NCI-H82 treated with DMSO at 0.1 percent for 48 hours (cell line): ENCODE data around the gene PSMA7.
"Not testable (repeated sequence)": the region's sequence is repeated elsewhere in the genome, so short reads cannot be mapped to it uniquely, and the experiment has no call there.

Source experiments
- DNase-seq: peaks from one replicate; lab custom pipeline; 2025; ENCODE audit not compliant: unreplicated experiment; lab: John Stamatoyannopoulos, UW

The PSMA7 gene

DNA sequence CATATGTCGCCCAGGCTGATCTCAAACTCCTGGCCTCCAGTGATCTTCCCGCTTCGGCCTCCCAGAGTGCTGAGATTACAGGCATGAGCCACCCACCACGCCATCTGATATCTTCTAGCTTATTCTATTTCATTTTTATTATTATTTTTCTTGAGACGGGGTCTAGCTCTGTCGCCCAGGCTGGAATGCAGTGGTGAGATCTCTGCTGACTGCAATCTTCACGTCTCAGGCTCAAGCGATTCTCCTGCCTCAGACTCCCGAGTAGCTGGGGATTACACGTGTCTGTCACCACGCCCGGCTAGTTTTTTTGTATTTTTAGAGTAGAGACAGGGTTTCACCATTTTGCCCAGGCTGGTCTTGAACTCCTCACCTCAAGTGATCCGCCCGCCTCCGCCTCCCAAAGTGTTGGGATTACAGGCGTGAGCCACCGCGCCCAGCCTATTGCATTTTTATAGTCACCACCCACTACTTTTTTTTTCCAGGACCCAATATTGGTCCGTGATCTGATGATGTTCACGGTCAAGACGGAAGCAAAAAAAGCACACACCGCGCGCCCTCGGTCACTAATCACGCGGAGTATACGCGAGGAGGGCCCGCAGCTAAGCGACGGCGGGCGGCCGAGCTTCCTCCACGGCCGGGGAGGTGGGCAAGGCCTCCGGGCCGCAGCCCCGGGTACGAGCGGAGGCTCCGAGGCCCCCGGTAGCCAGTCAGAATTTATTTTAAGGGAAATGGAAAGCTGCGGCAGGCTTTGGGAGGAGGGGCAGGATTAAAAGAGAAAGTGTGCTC is 22.0 kb downstream of the PSMA7 start:
- DNase-seq: no peak

DNA sequence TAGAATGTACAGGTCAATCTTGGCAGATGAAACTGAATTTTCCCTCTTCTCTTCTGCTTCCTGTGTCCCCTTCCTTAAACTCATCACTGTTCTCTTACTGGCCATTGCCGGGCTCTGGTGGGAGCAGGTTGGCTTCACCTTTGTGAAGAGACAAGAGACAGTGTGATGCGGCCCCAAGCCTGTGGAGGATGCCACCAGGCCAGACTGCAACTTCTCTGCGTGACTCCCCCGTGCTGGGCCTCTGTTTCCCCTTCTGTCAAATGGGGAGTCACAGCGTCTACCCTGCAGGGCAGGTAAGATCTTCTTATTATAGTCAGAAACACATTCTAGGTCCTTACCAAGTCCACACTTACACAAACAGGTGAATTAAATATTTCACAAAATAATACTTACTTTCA is 22.8 kb downstream of the PSMA7 start:
- no peak for DNase-seq

DNA sequence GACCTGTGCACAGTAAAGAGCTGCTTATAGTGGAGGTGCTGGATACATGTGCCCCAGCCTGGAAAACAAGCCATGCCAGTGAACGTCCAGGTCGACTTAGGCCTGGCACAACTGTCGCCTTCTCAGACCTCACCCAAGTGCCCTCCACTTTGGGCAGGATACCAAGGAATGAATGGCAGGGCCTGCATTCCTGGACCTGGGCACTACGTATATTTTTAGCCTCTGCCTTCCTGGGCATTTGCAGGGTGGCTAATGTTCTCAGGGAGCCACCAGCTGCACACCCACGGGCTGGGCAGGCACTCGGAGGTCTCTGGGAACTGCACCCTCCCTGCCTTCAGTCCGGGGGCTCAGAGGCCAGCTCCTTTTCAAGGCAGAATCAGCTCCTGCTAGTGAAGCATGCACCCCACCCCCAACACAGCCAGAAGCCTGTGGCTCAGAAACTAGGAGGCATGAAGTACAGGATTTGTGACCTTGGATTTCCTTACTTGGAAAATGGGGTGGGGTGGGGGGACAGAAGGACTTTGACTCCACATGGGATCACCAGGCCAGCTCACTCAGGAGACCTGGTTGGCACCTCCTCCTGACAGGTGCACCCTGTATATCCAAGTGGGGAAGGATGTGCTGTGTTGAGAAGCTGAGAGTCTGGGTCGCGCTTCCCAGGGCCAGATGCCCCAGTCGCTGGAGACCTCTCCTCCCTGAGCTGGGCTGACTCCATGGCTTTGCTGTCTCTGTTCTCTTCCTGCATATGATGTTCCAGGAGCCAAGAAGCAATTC is 23.4 kb downstream of the PSMA7 start:
- no peak for DNase-seq

DNA sequence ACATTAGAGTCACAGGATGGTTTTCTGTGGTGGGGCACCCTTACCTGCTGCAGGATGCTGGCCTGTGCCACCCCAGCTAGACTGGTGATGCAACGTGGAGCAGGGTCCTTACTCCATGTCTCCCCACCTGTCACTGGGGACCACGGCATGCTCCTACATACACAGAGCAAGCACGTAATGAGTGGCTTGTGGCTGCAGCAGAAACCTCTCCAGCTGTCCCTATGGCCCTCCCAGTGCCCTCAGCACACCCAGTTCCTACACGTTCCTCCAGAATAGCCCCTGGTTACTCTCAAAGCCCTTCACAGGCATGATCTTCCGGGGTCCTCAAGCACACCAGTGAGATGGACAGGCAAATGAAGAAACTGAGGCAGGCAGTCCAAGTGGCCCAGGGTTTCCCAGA is 24.1 kb downstream of the PSMA7 start:
- no peak for DNase-seq

DNA sequence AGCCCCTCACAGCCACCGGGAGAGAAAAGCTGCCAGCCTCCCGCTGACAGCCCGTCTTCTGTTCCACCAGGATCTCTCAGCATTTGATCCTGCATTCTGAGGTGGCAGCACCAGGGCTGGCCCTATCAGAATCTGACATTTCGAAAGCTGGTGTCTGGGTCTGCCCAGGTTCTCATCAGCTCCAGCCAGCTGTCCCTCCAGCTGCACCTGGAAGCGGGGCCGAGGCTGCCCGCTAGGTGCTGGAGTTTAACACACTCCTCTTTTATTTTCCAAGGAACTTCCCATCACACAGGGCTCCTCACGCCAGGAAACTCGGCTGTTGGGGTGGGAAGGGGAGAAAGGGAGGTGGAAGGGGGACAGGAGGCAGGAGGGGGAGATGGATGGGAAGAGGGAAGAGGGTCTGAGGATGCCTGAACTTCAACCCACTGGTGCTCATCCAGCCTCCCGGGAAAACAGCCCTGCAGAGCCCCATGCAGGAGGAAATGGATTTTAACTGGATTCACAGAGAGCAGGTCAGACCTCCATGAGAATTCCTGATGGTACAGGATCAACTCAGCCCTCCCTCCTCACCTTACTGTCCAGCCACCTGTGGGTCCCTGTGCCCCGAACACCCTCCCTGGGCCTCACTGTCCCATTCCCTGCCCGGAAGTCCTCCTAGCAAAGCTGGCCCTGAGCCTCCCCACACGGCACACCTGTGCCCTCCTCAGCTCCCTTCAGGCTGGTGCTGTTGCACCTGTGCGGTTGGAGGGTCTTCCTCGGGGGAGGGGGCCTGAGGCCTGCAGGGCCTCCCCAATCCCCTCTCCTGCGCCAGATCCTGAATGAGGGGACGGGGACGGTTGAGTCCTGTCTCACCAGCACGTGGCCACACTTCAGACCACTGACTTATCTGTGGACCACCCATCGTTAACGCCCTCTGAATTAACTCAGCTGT is 24.8 kb downstream of the PSMA7 start:
- DNase-seq: no peak

DNA sequence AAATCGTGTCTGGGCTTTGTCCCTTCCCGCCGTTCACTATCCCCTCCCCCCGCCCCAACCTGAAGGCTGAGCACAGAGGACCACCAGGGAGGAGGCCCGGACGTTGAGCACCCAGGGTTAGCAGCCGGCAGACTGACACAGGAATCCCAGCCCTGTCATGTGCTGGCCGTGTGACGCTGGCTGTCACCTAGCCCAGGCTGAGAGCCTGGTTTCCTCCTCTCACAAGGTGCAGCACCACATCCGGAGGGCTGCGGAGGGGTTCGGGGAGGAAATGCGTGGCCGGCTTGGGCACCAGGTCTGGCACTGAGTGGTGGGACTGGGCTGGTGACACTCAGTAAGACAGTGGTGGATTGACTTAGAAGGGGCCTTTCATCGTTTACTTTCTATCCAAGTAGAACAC is 25.5 kb downstream of the PSMA7 start:
- no peak for DNase-seq

DNA sequence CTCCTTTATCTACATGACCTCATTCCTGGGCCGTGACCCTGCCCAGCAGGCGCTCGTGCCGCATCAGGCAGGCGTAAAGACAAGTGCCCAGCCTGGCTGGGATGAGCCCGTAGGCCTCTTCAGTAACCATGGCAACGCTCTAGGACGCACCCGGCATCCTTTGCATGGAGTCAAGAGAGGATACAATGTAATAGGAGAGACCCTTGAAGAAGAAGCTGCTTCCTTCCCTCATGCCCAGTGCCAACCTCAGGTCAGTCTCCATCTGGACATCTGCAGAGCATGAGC is 25.9 kb downstream of the PSMA7 start:
- no peak for DNase-seq

DNA sequence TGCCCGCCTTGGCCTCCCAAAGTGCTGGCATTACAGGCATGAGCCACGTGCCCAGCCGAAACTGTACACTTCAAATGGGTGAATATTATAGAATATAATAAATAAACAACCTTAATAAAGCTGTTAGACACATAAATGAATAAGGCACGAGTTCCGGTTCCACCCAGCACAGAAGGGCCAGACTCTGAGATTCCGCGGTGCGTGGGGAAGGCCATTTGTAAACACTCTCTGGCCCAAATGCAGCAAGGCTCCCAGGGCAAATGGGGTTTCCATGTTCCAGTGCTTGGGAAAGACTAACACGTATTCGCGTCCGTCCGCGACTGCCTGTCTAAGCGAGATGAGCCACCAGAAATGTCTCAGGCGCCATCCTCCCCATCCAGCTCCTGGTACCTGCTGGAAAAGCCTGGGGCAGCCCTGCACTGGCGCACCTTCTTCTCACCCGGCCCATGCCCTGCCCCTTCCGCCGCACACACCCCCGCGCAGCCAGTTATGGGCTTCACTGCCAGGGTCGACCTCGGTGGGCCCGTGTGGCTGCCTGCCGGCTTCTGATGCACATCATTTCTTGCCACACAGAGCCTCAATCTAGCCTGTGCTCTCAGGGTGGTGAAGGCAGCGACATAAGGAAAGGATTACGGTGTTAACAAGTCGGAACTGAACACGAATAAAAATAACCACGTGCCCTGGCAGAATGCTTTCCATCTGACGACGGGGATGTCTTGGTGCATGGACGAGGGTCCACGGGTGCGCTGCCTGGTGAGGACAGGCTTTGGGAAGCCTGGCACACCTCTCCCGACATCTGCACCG is 26.4 kb downstream of the PSMA7 start:
- DNase-seq: no peak

DNA sequence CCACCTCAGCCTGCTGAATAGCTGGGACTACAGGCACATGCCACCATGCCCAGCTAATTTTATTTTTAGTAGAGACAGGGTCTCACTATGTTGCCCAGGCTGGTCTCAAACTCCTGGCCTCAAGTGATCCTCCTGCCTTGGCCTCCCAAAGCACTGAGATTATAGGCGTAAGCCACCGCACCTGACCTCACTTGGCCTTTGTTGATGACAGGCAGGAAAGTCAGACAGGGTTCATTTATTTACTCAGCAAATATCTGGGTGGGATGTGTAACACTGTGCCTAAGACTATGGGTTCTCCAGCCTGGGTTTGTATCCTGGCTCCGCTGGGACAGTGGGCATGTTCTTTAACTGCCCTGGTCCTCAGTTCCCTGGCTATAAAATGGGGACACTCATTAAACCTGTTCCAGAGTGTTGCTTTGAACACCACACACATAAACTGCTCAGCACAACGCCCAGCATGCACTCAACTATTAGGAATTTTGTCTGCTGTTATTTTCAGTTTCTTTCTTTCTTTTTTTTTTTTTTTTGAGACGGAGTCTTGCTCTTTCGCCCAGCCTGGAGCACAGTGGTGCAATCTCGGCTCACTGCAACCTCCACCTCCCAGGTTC is 27.3 kb downstream of the PSMA7 start:
- DNase-seq: not testable (repeated sequence)

DNA sequence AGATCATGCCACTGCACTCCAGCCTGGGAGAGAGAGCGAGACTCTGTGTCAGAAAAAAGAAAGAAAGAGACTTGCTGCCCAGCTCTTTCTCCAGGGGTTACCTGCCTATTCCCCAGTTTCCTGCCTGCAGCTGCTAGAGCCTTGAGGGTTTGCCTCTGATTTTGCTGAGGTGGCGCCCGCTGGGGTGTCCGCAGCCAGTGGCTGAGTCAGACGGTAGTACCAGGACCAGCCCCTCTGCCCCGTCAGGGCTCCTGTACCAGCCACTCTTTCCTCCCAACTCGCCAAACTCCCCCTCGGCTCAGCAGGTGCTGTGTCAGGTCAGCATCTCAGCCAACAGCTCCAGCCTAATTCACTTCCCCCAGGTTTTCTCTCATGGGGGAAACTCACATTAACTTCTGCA is 28.3 kb downstream of the PSMA7 start:
- no peak for DNase-seq

DNA sequence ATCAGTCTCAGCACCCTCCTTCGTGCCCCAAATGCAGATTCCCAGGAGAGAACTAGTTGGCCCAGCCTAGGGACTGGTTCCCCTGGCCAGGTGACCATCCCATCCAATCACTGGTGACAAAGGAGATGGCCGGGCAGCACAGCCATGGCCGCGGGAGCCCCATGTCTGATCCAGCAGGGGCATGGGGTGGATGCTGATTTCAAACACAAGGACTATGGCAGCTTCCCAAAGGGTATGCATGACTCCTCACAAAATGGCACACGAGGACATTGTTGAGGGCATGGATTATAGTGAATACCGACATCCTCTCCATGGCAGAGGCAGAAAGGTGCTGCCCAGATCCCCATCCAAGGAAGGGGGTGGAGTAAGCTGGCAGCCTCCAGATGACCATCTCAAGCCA is 30.8 kb downstream of the PSMA7 start:
- DNase-seq: no peak

DNA sequence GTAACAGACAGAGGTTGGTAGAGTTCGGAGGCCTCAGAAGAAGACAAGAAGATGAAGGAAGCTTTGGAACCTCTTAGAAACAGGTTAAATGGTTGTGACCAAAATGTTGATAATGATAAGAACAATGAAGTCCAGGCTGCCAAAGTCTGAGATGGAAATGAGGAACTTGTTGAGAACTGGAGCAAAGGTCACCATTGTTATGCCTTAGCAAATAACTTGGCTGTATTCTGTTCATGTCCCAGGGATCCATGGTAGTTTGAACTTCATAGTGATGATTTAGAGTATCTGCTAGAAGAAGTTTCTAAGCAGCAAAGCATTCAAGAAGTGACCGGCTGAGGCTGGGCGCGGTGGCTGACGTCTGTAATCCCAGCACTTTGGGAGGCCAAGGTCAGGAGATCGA is 32.0 kb downstream of the PSMA7 start:
- DNase-seq: no peak

DNA sequence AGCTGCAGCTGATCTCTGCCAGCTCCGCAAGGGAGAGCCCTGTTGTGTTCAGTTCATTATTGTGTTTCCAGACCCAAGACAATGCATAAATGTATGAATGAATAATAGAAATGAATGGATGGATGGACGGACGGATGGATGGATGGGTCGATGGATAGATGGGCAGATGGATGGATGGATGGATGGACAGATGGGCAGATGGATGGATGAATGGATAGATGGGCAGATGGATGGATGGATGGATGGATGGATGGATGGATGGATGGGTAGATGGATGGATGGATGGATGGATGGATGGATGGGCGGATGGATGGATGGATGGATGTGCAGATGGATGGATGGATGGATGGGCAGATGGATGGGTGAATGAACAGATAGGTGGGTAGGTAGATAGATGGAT is 37.6 kb downstream of the PSMA7 start:
- no peak for DNase-seq

DNA sequence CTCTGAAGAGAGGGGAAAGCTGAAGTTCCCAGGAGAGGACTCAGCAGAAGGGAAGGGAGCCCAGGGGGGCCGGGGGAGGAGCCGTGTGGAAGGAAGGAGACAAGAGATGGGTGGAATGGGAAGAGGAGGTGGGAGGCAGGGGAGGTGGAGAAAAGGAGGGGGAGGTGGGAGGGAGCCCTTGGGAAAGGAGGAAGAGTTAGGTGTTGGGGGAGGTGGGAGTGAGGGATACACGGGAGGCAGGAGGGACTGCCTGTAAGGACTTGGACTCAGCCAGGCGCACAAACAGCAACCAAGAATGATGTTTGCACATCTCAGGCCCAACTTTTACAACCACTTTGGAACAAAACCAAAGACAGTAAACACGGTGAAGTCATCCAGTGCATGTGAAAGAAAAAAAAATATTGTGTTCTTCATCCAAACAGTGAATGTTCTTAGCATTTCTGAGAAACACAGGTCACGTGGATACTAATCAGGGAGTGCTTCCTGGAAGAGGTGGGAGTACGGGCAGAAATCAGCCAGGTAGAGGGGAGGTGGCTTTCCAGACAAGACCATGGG is 38.3 kb downstream of the PSMA7 start:
- no peak for DNase-seq

DNA sequence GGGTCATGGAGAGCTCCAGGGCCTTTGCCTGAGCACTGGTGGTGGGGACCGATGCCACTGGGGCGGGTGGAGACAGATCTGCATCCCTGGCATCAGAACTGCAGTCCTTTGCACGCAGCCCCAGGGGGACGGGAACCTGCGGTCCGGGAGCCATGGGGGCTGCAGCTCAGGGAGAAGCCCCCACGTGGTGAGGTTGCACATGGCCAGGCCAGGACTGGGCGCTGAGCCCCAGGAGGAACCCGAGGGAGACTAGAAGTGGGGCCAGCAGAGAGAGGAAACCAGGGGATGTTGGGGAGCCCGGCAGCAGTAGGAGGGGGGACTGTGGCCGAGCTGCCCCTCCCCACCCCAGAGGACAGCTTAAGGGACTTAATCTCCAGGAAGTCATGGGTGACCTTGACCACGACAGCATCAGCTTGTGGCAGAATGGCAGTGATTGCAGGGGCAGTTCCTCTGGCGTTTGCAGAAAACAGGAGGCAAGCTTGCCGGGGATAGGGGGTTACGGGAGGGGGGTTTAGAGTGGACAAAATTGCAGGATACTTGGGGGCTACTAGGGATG is 38.9 kb downstream of the PSMA7 start:
- no peak for DNase-seq

DNA sequence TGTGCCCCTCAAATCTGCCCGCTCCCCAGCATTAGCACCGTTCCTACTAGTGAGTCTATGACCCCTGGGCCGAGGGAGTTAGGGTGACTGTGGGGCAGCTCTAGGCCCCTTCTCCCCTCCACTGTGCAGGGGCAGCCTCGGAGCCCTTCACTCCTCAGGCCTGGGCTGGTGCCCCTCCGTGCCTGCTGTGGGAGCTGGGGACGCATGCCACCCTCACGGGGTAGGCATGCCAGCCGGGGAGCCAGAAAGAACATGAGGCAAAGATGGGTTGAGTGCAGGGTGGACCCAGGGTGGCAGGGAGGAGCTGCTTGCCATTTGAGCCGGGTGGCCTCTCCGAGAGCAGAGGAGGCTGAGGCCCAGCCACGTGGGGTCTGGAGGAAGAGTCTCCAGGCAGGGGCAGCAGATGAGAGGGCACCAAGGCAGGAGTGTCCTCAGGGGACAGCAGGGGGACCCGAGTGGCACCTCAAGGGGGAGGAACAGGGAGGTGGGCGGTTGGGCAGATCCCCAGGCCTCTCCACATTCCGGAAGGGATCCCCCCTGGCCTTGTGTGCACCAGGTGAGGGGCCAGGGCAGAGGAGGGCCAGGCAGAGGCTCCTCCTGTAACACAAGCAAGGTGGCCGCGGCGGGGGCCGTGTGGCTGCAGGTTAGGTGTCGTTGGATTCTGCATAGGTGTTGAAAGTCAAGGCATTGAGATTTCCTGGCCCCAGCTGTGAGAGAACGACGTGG is 39.5 kb downstream of the PSMA7 start:
- DNase-seq: no peak

DNA sequence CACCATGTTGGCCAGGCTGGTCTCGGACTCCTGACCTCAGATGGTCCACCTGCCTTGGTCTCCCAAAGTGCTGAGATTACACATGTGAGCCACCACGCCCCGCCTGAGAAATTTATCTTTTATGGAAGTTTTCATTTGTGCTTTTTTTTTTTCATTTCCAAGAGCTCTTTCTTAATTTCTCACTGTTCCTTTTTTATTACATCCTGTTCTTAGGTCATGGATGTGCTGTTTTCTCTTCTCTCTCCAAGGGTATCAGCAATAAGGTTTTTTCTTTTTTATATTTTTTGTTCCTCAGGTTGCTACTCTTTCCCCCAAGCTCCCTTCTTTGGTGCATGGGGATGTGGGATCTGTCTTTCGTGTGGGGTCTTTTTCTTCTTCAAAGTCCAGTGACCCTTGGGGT is 42.1 kb downstream of the PSMA7 start:
- no peak for DNase-seq

DNA sequence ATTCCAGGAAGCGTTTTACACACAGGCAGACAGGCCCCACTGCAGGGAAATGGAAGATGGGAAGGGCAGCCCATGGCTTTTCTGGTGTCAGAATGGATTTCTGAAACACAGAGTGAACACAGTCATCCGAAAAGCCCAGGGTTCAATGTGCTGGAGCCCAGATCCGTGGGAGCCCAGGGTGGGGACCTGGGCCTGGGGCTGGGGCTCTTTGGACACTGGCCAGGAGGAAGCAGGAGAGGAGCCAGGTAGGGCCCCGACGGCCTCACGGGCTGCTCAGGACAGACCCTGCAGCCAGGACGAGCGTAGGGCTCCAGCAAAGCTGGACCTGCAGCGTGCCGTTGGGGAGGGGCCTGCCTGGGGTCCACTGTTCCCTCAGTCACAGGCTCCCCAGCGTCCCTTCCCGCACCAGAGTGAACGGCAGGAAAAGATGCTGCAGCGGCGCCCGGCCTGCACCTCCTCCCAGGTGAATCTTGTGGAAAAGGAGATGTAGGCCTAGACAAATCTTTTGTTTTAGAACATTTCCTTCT is 45.2 kb downstream of the PSMA7 start:
- DNase-seq: no peak
